Measurements from ENCODE around the gene HLA-A.

- TF ChIP-seq CTCF (IDR thresholded peaks at IDR 0.05; ENCODE audit: poor library complexity) (no peak), EZH2 (IDR thresholded peaks at IDR 0.05; ENCODE audit: borderline replicate concordance) (no peak), EZH2phosphoT487 (IDR thresholded peaks at IDR 0.05; ENCODE audit: low read depth, severe bottlenecking, unreplicated experiment) (no peak)
Observed at GRCh38 chr6:29942275-29943052, at the start of gene HLA-A.
